ENCODE data around the gene CCDC102B.

The CCDC102B gene

DNA sequence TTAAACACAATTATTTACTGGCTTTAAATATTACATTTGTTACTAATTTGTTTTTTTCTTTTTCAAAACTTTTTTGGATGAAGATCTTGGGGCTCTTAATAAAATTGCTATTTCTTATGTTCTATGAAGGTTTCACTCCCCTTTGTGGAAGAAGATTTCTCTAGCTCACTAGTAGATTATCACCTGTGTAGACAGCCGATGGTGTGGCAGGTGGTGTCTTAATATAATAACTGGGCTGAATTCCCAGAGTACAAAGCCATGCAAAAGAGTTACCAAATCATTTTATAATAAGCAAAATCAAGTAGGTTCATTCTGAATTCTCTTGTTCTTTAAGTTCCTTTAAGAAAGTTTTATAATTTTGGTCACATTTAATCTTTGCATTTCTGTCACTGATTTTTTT lies 233.7 kb downstream of the CCDC102B start:
- Histone ChIP-seq H3K4me3 (no peak overlapping the region), H3K27ac (no peak overlapping the region)

GRCh38 chr18:69032009-69032408 lies 234.1 kb downstream of the CCDC102B start:
- no peak overlapping the region for H3K27ac ChIP-seq
- H3K4me3 ChIP-seq: no peak overlapping the region

DNA sequence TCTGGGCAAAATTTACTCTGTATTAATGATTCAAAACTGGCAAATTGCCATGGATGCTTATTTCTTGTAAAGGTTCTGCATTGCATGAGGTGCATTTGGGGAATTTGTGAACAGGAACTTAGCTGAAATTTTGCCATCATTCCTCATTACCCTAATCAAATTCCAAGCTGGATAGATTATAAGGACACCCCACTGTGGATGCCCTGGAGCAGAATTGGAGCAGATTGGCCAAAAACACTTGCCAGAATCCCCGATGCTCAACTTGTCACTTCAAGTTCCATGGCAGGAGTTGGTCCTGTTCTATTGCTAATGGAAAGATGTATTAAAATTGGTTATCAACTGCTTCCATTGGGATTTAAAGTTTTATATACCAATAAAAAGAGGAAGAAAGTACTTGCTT lies 237.9 kb downstream of the CCDC102B start:
- no peak overlapping the region for H3K4me3 ChIP-seq
- no peak overlapping the region for H3K27ac ChIP-seq

DNA sequence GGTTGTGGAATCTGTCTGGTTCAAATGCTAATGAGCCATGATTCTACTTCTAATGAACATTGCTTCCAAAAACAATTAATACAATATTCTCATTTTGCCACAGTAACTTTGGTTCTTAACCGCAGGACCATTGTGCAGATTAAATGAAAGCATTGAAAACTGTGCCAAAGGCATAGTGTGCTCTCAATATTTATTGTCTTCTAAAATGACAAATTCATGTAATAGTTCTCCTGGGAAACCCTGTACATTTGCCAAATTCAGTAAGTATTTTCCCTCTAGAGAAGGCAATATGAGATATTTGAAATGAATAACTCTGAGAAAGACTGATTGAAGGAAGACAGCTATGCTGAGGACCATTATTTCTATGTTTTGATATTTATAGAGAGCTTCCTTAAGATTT lies 246.3 kb downstream of the CCDC102B start:
- Histone ChIP-seq H3K4me3 (no peak overlapping the region), H3K27ac (no peak overlapping the region)

DNA sequence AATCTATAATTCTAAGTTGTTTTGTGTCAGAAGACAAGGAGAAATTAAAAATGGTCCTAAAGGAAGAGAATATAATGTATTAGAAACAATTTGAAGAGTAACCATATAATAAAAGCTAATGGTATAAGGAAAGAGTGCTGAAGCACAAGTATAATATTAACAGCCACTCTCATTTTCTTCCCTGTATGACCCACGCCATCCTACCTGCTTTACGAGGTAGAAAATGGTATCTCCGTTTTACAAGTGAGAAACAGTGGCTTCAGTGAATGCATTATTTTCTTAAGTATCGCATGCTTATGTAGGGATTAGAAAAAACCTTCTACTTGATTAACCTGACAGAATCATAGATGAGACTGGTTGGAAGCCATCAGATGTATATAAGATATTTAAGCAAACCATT lies 266.2 kb downstream of the CCDC102B start:
- Histone ChIP-seq H3K4me3 (no peak overlapping the region), H3K27ac (no peak overlapping the region)

- Histone ChIP-seq H3K4me3 (no peak overlapping the region), H3K27ac (no peak overlapping the region)
Observed at GRCh38 chr18:69067048-69067447, 269.2 kb downstream of the CCDC102B start.

GRCh38 chr18:69071680-69072079 lies 273.8 kb downstream of the CCDC102B start:
- no peak overlapping the region for H3K4me3 ChIP-seq
- no peak overlapping the region for H3K27ac ChIP-seq

- no peak overlapping the region for H3K4me3 ChIP-seq
Observed at GRCh38 chr18:69081846-69082245, 284.0 kb downstream of the CCDC102B start.

DNA sequence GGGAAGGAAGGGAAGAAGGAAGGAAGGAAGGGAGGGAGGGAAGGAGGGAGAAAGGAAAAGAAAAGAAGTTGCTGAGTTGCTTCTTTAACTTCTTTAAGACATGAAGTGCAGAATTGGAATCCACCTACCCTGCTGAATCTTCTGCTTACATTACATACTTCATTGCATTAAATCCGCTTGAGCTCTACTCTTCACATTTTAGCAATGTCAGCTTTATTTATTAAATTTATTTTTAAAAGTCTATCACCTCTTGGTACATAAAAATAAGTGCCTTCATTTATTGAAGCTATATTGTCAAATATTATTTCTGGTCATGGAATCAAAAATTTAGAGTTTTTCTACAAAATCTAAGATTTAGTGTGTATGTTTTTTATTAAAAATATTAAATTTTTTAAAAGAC lies 284.6 kb downstream of the CCDC102B start:
- Histone ChIP-seq H3K4me3 (no peak overlapping the region), H3K27ac (no peak overlapping the region)

More at GRCh38 chr18:69081846-69082245, 284.0 kb downstream of the CCDC102B start:
- no peak overlapping the region for H3K27ac ChIP-seq

- Histone ChIP-seq H3K4me3 (no peak overlapping the region), H3K27ac (no peak overlapping the region)
Observed at GRCh38 chr18:69085951-69086350, 288.1 kb downstream of the CCDC102B start.

GRCh38 chr18:69088973-69089372 lies 291.1 kb downstream of the CCDC102B start:
- no peak overlapping the region for H3K4me3 ChIP-seq
- no peak overlapping the region for H3K27ac ChIP-seq

GRCh38 chr18:69097349-69097748 lies 299.5 kb downstream of the CCDC102B start:
- Histone ChIP-seq H3K27ac (no peak overlapping the region), H3K4me3 (no peak overlapping the region)

- no peak overlapping the region for H3K4me3 ChIP-seq
- H3K27ac ChIP-seq: no peak overlapping the region
Observed at GRCh38 chr18:69102959-69103358, 305.1 kb downstream of the CCDC102B start.
